Measurements from ENCODE around the gene FAM83F.

Gene FAM83F

GRCh38 chr22:39958949-39959639 lies 35.7 kb upstream of the FAM83F start:
- TF ChIP-seq, protein P1, sequence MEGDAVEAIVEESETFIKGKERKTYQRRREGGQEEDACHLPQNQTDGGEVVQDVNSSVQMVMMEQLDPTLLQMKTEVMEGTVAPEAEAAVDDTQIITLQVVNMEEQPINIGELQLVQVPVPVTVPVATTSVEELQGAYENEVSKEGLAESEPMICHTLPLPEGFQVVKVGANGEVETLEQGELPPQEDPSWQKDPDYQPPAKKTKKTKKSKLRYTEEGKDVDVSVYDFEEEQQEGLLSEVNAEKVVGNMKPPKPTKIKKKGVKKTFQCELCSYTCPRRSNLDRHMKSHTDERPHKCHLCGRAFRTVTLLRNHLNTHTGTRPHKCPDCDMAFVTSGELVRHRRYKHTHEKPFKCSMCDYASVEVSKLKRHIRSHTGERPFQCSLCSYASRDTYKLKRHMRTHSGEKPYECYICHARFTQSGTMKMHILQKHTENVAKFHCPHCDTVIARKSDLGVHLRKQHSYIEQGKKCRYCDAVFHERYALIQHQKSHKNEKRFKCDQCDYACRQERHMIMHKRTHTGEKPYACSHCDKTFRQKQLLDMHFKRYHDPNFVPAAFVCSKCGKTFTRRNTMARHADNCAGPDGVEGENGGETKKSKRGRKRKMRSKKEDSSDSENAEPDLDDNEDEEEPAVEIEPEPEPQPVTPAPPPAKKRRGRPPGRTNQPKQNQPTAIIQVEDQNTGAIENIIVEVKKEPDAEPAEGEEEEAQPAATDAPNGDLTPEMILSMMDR (conservative IDR thresholded peaks at IDR 0.05; ENCODE audit: control insufficient read depth, insufficient read depth, low read depth, low read length) = no peak
- DNase-seq (ENCODE audit: low read depth) = no peak

GRCh38 chr22:39959640-39960447 lies 34.9 kb upstream of the FAM83F start, which contains the start of gene TMA7B:
Gene TMA7B (plus strand): TSS chr22:39960397. CDS start chr22:39964375, 3,978 bp downstream.
- peak; percentile 71 for DNase-seq (ENCODE audit: low read depth)
- H3K4me3 ChIP-seq (ENCODE audit: control insufficient read depth, low read depth, low read length) = no peak within 1 kb of the TSS
- TF ChIP-seq, protein P1 (conservative IDR thresholded peaks at IDR 0.05; ENCODE audit: control insufficient read depth, insufficient read depth, low read depth, low read length) = peak; percentile 44

More at GRCh38 chr22:39958949-39959639, 35.7 kb upstream of the FAM83F start:
- H3K4me3 ChIP-seq (ENCODE audit: control insufficient read depth, low read depth, low read length) = no peak overlapping the region

- peak; percentile 97 for DNase-seq (ENCODE audit: low read depth)
- no peak overlapping the region for H3K4me3 ChIP-seq (ENCODE audit: control insufficient read depth, low read depth, low read length)
- TF ChIP-seq, protein P1 (conservative IDR thresholded peaks at IDR 0.05; ENCODE audit: control insufficient read depth, insufficient read depth, low read depth, low read length) = no peak
Observed at GRCh38 chr22:39960791-39961746, 33.7 kb upstream of the FAM83F start.

DNA sequence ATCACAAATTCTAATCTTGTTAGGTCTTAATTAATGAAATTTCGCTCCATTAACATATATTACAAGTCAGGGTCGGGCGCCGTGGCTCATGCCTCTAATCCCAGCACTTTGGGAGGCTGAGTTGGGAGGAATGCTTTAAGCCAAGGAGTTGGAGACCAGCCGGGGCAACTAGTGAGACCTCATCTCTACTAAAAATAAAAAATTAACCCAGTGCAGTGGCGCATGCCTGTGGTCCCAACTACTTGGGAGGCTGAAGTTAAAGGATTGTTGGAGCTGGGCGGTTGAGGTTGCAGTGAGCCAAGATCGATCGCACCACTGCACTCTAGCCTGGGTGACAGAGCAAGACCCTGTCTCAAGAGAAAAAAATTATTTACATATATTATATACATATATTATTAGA lies 32.7 kb upstream of the FAM83F start:
- no peak for DNase-seq (ENCODE audit: low read depth)
- TF ChIP-seq, protein P1 (conservative IDR thresholded peaks at IDR 0.05; ENCODE audit: control insufficient read depth, insufficient read depth, low read depth, low read length) = no peak
- H3K4me3 ChIP-seq (ENCODE audit: control insufficient read depth, low read depth, low read length) = no peak overlapping the region

- H3K4me3 ChIP-seq (ENCODE audit: control insufficient read depth, low read depth, low read length) = no peak overlapping the region
- TF ChIP-seq, protein P1 (conservative IDR thresholded peaks at IDR 0.05; ENCODE audit: control insufficient read depth, insufficient read depth, low read depth, low read length) = no peak
- no peak for DNase-seq (ENCODE audit: low read depth)
Observed at GRCh38 chr22:39965748-39966147, 29.0 kb upstream of the FAM83F start.

DNA sequence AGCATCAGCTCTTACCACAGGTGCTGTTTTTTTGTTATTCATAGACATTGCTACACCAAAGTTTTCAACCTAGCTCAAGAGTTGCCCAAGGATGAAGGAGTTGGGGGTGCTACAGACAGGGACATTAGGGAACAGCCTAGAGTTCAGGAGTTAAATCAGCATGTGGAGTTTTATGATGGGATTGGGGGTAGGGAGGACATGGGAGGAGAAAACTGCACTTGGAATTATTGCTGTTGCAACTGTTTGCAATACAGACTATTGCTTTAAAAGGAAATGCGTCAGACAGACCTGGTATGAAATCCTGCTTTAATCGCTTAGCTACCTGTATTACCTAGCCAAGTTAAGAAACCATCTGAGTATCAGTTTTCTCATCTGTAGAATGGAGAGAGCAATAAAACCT lies 28.3 kb upstream of the FAM83F start:
- no peak overlapping the region for H3K4me3 ChIP-seq (ENCODE audit: control insufficient read depth, low read depth, low read length)
- DNase-seq (ENCODE audit: low read depth) = no peak
- TF ChIP-seq, protein P1 (conservative IDR thresholded peaks at IDR 0.05; ENCODE audit: control insufficient read depth, insufficient read depth, low read depth, low read length) = no peak
